ENCODE data around the gene GFPT1.
"Not testable (repeated sequence)": the region's sequence is repeated elsewhere in the genome, so short reads cannot be mapped to it uniquely, and the experiment has no call there.

Gene GFPT1

DNA sequence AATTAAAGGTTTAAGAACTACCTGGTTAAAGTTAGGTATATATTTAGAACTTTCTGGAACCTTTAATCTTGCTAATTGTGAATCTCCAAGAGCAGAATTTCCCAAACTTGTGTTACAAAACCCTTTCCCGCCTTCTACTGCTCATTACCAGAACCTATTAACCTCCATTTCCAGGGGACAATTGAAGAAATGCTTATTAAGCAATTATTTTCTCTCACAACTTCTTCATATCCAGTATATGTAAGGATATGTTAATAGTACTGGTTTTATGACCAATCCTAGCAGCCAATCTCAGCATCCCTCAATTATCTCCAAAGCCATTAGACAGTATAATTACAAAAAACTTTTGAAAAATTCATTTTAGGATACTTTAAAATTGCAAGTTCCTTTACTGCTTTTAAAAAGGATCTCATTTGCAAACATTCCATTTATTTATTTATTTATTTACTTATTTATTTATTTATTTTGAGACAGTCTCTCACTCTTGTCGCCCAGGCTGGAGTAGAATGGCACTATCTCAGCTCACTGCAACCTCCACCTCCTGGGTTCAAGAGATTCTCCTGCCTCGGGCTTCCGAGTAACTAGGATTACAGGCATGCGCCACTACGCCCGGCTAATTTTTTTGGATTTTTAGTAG is 3.7 kb downstream of the GFPT1 start:
- DNase-seq (ENCODE audit: low read depth in 2 of 2) = no peak

DNA sequence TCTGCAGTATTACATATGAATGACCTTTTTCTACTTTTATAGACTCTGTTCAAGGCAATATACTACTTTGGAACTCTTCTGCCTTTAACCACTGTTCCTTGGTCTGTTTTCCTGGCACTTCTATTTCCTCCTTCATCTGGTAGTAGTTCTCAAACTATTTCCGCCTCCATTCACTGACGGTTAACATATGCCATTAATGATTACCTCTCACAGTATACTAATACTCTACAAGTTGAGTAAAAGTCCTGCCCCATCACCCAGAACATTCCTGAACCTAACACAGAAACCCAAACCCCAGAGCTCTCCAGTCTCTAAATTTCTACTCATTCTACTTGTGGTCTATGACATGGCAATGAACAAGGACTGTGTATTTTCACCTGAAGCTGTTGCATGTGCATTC is 4.5 kb downstream of the GFPT1 start:
- DNase-seq (ENCODE audit: low read depth in 2 of 2) = no peak

DNA sequence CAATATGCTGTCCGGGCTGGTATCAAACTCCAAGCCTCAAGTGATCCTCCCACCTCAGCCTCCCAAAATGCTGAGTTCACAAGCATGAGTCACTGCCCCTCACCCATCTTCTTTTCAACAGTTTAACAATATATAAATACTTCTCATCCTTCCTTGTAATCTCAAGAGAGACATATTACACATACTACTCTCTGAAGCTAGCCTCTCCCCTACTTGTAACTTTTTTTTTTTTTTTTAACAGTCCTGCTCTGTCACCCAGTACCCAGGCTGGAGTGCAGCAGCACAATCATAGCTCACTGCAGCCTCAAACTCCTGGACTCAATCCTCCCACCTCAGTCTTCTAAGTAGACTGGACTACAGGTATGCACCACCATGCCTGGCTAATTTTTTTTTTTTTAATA is 5.7 kb downstream of the GFPT1 start:
- DNase-seq (ENCODE audit: low read depth in 2 of 2) = no peak

DNA sequence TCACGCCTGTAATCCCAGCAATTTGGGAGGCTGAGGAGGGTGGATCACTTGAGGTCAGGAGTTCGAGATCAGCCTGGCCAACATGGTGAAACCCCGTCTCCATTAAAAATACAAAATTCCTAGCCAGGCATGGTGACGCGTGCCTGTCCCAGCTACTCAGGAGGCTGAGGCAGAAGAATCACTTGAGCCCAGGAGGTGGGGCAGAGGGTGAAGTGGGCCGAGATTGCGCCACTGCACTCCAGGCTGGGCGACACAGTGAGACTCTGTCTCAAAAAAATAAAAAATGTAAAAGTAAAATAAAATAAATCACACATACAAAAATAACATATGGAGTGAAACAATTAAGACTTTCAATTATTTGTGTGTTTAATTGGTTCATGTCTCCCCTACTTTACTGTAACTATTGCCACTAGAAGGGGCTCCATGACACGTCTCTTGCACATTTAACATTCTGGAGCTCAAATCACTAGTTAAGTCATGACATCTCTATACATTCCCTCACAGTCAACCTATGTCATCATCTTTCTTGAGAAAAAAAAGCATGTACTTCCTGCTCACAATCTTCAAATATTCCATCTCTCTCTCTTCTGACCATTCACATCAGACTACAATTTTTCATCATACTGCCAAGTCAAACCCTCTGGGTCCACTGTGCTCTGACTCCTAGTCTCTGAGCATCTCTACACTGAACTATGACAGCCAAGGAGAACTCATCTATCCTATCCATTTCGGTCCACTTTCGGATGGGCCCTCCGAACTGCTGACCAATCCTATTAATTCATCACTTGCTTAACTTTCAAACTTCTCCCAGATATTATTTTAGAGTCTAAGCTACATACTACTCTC is 6.7 kb downstream of the GFPT1 start:
- DNase-seq (ENCODE audit: low read depth in 2 of 2) = no peak

DNA sequence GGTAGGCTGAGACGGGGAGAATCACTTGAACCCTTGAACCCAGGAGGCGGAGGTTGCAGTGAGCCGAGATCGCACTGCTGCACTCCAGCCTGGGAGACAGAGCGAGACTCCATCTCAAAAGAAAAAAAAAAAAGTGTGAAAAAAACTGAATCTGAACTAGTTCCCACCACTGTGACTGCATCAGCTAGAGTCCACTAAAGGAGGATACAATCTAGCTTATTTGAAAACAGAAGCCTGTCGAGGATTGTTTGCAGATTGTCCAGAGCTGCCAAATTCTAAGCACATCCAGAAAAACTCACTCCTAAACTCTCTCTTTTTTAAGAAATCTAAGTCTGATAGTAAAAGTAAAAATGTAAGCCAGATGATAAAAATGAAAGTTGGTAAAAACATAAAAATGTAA is 10.6 kb downstream of the GFPT1 start:
- no peak for DNase-seq (ENCODE audit: low read depth in 2 of 2)

DNA sequence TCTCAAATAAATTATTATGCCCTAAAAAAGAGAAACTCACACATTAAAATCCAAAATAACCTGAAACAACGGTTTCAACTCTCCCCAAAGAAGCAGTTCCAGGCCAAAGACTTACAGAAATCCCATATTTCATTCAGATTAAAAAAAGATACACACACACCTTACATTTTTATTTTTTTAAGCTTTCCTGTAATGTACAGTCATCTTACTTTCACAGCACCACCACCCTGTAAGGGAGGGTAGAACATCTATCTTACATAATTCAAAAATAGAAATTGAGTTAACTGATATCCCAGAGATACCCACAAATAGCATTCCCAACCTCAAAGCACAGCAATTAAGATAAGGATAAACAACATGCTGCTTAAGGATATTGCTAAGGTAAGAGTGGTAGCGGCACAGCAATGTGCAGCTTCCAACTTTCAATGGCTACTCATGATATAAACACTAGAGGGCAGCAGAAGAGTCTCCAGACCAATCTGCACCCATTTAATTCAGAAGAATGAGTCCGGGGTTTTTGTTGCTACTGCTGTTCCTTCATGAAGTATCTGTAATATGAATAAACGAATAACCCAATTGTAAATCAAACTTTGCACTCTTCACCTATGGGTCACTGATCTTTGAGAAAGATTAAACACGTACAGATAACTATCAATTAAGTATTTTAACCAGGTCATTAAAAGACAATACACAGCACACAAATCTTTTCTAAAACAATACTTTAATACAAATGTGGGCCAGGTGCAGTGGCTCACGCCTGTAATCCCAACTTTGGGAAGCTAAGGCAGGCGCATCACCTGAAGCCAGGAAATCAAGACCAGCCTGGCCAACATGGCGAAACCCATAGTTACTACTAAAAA is 11.3 kb downstream of the GFPT1 start:
- DNase-seq (ENCODE audit: low read depth in 2 of 2) = no peak

DNA sequence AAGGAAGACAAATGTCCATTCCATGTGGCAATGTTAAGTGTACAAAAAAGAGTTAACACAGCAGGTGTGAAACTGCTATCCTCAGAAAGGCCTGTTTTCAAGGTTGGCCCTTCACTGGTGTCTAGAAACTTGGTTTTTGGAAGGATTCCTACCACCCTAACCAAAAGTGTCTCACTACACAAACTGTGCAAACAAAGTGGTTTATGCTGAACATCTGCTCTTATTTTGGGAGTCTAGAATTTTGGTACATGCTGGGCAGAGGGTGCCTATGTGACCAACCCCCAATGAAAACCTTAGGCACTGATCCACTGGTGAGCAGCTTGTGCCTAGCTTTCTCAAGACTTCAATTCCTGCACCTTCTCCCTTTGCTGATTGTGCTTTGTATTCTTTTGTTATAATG is 14.3 kb downstream of the GFPT1 start:
- DNase-seq (ENCODE audit: low read depth in 2 of 2) = no peak

DNA sequence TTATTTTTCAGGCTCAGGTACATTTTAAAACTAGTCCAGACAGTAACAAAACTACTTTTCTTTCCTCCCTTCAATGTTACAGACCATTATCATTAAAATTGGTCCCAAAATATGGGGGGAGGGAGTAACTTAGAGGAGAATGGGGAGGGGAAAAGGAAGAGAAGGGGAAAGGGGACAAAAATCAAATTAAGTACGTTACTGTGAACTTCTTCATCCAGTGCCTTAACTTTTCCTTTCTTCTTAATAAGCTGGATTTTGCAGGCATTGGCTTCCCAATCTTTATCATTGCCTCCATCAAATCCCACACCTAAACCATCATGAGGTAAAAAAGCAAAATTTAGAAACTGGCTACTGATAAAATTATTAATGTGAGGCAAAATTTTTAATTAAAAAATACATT is 17.2 kb downstream of the GFPT1 start:
- no peak for DNase-seq (ENCODE audit: low read depth in 2 of 2)

DNA sequence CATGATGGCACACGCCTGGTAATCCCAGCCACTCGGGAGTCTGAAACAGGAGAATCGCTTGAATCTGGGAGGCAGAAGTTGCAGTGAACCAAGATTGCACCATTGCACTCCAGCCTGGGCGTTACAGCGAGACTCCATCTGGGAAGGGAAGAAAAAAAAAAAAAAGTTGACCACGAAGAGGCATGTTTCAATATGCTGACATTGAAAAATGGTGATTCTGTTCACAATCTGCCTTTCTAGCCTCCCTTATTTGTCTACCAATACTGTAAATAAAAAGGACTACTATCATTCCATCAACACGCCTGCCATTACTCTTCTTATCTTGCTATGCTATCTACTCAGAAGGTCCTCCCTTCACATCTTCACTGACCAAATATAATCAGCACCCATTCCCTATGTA is 18.4 kb downstream of the GFPT1 start:
- no peak for DNase-seq (ENCODE audit: low read depth in 2 of 2)

DNA sequence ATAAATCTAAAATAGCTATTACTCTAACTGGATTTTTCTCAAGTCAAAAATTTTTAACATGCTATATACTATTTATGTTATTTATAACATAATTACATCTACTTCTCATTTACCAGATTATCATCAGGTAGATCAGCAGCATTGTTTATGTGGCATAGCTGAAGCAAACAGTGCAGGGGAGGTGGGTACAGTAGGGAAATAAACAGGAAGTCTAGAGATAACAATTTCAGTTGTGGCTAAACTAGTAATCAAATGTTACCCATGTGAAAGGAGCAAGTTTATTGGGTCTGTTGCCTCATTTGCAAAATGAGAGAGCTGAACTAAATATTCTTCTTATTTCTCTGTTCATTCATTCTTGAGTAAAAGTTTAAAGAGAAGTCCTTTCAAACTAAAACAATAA is 27.7 kb downstream of the GFPT1 start:
- no peak for DNase-seq (ENCODE audit: low read depth in 2 of 2)

DNA sequence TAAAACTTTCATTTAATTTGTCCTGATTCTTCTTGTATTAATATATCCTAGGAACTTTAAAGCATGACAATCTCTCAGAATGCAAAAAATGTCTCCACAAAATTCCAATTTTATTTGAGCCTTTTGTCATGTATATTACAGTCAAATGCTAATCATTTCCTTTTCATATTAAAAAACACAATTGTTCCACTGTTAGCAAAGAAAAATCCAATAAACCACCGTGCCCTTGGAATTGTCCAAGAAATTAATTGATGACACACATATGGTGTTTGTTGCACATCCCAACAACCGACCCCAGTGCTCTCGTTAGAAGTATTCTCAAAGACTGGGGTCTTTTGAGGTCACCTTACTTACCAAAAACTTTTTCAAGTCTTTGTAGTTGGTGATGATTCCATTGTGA is 28.1 kb downstream of the GFPT1 start:
- no peak for DNase-seq (ENCODE audit: low read depth in 2 of 2)

DNA sequence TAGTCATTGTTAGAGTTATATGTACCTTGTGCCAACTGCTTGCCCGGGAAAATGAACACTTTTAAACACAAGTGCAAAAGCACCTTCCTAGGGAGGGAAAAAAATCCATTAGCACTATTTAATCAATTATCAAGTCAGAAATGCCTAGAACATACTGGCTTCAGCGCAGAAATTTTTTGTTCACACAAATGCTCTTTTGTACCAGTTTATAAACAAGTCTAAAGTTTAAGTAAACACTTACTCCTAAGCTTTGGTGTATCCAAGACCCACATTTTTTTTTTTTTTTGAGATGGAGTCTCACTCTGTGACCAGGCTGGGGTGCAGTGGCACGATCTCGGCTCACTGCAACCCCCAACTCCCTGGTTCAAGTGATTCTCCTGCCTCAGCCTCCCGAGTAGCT is 30.6 kb downstream of the GFPT1 start:
- no peak for DNase-seq (ENCODE audit: low read depth in 2 of 2)

DNA sequence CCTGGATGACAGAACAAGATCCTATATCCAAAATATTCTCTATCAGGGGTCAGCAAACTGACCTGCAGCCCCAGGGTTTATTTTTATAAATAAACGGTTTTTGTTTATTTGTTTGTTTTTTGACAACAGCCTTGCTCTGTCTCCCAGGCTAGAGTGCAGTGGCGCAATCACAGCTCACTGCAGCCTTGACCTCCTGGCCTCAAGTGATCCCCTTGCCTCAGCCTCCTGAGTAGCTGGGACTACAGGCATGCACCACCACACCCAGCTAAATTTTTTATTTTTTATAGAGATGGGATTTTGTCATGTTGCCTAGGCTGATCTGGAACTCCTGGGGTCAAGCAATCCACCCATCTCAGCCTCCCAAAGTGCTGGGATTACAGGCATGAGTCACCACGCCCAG is 32.1 kb downstream of the GFPT1 start:
- DNase-seq (ENCODE audit: low read depth in 2 of 2) = not testable (repeated sequence)

DNA sequence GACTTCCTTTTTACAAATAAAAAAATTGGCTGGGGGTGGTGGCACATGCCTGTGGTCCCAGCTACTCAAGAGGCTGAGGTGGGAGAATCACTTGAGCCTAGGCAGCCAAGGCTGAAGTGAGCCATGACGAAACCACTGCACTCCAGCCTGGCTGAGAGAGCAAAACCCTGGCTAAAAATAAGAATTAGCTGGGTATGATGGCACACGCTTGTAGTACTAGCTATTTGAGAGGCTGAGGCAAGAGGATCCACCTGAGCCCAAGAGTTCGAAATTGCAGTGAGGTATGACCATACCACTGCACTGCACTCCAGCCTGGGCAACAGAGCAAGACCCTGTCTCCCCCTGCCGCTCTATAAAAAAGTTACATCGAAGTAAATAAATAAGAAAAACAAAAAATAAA is 33.7 kb downstream of the GFPT1 start:
- DNase-seq (ENCODE audit: low read depth in 2 of 2) = no peak

DNA sequence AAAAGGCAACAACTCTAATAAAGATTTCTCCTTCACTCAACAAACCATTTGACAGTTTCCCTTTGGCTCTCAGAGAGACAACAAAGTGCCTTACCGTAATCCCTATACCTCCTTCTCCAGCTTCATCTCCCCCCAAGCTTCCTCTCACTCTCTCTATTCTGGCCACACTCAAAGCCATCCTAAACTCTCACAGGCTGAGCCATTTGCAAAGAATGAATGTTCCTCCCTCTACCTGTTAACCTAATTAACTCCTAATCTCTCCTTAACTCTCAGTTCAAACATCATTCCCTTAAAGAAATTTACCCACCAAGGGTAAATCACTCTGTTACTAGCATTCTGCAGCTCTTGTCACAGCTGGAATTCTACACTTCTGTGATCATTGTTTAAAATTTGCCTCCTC is 38.2 kb downstream of the GFPT1 start:
- no peak for DNase-seq (ENCODE audit: low read depth in 2 of 2)

DNA sequence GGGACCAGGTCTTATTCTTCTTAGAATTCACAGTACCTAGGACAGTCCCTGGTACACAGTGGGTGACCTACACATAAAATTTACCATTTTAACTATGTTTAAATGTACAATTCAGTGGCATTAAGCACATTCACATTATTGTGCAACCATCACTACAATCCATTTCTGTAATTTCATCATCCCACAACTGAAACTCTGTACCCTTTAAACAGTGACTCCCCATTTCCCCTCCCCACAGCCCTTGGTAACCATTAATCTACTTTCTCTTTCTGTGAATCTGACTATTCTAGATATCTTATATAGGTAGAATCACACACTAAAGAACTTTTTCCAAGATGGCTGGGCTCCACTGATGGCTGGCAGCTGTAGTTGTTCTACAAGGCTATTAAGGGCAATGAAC is 41.6 kb downstream of the GFPT1 start:
- DNase-seq (ENCODE audit: low read depth in 2 of 2) = no peak

DNA sequence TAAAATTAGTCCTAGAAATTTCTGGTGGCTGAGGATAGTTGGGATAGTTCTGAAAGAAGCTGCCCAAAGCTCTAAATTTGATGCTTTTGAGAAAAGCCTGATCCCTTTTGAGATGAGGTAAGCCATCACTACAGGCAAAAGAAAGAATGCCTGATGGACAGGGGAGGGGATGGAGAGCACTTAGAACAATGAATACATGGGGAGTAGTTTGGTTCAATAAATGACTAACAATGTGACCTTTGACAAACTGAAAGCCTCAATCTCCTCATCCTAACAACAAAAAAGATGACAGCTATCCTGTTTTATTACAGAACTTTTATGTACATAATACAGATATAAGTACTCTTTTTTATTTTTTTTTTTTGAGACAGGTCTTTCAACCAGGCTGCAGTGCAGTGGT is 42.7 kb downstream of the GFPT1 start:
- DNase-seq (ENCODE audit: low read depth in 2 of 2) = no peak

DNA sequence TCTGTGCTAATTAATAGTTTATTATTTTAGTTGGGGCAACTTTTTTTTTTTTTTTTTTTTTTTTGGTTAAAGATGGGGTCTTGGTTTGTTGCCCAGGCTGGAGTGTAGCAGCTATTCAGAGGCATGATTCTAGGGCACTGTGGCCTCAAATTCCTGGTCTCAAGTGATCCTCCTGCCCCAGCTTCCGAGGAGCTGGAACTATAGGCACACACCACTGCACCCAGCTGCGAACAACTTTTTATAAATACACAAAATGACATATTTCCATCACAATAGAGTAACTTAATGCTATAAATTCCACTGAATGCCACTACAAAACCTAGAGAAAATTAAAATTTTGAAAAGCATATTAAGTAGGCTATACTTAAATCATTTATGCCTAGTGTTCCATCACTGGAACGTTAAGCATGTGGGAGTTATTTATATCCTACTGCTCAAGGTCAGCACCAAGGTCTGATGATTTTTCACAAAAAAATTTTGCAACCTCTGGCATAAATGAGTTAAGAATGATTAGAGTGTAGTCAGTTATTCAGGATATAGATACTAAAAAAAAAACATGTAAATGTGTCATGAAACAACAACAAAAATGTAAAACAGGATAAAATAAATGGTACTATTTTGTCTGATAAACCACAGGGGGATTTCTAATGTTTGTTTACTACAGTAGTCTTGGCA is 46.8 kb downstream of the GFPT1 start:
- DNase-seq (ENCODE audit: low read depth in 2 of 2) = no peak

DNA sequence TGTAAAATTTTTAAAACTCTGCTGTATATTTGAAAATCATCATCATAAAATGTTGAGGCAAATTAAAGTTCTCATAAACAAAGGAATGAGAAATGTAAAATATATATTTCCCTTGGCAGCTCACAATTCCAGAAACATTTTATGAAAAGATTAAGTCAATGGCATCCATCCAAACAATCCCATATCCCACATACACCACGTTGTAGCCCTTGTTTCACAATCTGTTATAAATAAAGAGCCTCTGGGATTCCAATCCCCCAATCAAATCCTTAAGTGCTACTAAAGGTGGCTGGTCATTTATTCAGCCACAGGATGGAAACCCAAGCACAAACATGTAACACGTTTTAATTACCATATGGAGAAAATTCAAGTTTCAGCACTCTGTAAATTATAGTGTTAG is 51.7 kb downstream of the GFPT1 start:
- DNase-seq (ENCODE audit: low read depth in 2 of 2) = no peak

DNA sequence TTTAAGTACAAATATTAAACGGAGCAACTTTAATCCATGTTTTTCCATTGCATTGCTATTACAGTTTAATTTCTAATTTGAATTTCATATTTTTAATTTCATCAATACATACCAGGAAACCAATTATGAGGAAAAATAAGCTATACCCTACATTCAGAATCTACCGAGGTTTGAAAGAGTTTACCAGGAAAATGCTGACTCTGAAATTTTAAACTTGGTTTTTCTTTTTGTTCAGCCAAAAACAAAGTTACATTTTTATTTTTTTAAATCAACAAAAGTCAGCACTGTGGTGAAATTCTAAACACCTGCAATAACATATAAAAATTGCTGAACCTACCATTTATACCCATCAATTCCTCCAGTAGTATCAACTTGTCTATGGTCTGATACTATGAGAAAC is 53.7 kb downstream of the GFPT1 start:
- DNase-seq (ENCODE audit: low read depth in 2 of 2) = no peak

DNA sequence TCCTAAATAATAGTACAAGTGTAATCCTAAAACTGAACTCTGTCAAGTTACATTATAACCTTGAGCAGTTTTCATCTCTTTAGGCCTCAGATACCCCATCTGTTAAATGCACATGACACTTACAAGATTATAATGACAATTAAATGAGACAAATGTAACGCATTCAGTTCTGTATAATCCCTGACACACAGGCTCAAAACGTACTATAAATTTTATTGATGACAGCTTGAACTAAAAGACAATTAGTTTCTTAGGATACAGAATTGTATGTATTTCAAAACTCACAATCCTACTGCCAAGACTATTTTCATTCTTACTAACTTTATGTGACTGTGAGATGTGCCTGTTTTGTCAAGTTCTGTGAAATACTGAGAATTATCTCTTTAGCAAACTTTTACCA is 56.2 kb downstream of the GFPT1 start:
- no peak for DNase-seq (ENCODE audit: low read depth in 2 of 2)

DNA sequence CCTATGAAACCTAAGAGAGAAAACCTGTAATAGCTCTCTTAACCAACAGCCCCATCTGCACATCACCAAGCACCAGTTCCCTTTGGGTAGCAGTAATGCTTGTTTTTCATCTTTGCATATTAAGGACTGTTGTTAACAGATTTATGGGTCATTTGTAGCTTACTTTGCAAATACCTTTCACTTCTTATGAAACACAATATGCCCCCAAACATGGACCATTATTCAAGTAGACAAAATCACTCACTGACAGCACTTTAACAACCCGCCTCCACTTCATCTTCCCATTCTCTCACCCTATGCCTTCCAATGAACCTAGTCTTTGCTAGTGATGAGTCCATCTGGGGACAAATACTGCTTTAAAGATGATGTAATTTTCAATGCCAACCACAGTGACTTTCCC is 64.4 kb downstream of the GFPT1 start:
- no peak for DNase-seq (ENCODE audit: low read depth in 2 of 2)
